ENCODE data around the gene CCDC15. TPM values are rescaled to one million over a fixed set of nuclear protein-coding genes. Genes with fewer than 3 reads are reported as not detected.

Gene CCDC15
- total and polyA plus RNA-seq, 9 donors: 0.82 to 1.9 (median 1.1) TPM

DNA sequence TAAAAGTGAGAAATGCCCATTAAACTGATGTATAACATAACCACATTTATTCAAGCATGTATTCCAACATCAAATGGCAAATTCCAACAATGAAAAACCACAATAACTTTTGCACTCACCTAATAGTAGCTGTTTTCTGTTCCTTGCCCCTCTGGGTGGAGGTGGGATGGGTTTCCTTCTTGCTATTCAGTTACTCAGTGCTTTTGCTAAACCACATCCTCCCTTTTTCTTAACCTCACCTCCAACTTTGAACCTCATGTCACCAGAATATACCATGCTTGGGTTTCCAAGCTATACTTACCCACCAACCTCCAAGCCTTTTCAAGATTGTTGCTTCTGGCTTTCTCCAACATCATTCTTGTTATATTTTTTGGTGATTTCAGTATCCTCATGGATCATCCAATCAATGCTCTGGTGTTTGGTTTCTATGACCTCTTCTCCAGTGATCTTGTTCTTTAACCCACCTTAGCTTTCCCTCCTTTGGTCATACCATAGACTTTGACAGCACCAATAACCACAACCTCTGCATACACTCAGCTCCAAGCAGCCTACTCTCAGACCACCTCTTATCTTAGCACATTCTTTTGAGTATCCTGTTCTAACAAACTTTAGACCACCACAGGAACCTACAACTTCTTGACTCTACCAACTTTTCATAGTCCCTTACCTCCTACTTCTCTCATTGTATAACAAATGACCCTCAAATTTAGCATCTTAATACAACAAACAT lies 3.2 kb upstream of the CCDC15 start:
- no peak for DNase-seq
- TF ChIP-seq EP300 (IDR thresholded peaks at IDR 0.05) (no peak), POLR2A (IDR thresholded peaks at IDR 0.05) (no peak)
- TF ChIP-seq, protein P1, sequence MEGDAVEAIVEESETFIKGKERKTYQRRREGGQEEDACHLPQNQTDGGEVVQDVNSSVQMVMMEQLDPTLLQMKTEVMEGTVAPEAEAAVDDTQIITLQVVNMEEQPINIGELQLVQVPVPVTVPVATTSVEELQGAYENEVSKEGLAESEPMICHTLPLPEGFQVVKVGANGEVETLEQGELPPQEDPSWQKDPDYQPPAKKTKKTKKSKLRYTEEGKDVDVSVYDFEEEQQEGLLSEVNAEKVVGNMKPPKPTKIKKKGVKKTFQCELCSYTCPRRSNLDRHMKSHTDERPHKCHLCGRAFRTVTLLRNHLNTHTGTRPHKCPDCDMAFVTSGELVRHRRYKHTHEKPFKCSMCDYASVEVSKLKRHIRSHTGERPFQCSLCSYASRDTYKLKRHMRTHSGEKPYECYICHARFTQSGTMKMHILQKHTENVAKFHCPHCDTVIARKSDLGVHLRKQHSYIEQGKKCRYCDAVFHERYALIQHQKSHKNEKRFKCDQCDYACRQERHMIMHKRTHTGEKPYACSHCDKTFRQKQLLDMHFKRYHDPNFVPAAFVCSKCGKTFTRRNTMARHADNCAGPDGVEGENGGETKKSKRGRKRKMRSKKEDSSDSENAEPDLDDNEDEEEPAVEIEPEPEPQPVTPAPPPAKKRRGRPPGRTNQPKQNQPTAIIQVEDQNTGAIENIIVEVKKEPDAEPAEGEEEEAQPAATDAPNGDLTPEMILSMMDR (IDR thresholded peaks at IDR 0.05): no peak
- H3K27me3 ChIP-seq: no peaks in the 10 kb centered on the region
- H3K4me1 ChIP-seq (ENCODE audit: insufficient read depth): peaks cover 2% of the 10 kb centered on the region
- intact Hi-C loops (cut with DNase I): loop anchor here in 2 of 4 donors (5.0 to 10.0 kb wide), 3 partner anchors 73 to 484 kb away; no protein-coding TSS in a partner anchor
- H3K27ac ChIP-seq: no peak overlapping the region
- H3K9me3 ChIP-seq: no peaks in the 10 kb centered on the region
- no peaks in the 10 kb centered on the region for H3K36me3 ChIP-seq
- no peak overlapping the region for H3K4me3 ChIP-seq

DNA sequence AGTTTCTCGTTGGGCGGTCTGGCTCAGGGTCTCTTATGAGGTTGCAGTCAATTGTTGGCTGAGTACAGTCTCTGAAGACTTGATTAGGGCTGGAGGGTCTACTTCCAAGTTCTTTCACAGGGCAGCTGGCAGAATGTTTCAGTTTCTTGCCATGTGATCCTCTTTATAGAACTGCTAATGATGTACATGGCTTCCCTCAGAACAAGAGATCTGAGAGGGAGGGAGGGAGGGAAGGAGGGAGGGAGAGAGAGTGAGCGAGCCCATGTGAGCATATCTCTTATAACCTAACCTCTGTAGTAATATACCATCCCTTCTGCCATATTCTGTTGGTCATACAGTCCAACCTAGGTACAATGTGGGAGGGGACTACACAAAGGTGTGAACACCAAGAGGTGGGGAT lies 2.7 kb upstream of the CCDC15 start:
- Histone ChIP-seq H3K4me1 (ENCODE audit: insufficient read depth) (peaks cover 2% of the 10 kb centered on the region), H3K36me3 (no peaks in the 10 kb centered on the region), H3K4me3 (no peak overlapping the region), H3K9me3 (no peaks in the 10 kb centered on the region), H3K27me3 (no peaks in the 10 kb centered on the region), H3K27ac (no peak overlapping the region)
- intact Hi-C loops (cut with DNase I): loop anchor here in 2 of 4 donors (5.0 to 10.0 kb wide), 3 partner anchors 74 to 483 kb away; no protein-coding TSS in a partner anchor
- WGBS, 3 donors: 70 to 73% (median 70%) methylated on average over 3 of the region's 3 CpGs
- no peak for DNase-seq
- TF ChIP-seq EP300 (IDR thresholded peaks at IDR 0.05) (no peak), POLR2A (IDR thresholded peaks at IDR 0.05) (no peak)
- TF ChIP-seq, protein P1 (IDR thresholded peaks at IDR 0.05): no peak

DNA sequence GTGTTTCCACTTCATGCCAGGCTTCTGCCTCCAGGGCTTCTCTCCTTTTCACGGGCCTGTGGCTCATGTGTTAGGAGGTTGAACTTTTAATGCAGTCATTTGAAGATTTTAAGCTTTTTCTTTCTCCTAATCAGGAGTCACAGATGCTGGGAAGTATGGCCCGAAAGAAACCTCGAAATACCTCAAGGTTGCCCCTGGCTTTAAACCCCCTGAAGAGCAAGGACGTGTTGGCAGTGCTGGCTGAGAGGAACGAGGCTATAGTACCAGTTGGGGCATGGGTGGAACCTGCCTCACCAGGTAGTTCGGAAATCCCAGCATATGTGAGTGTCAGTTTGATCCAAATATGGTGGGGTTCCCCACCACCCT lies 571 bp downstream of the CCDC15 start:
- H3K27ac ChIP-seq: peak overlapping the region in 1 of 2 donors; percentile 70
- H3K36me3 ChIP-seq: no peaks in the 10 kb centered on the region
- WGBS, 3 donors: 25 to 29% (median 26%) methylated on average over 6 of the region's 6 CpGs

GRCh38 chr11:124955035-124955434 lies 1.0 kb downstream of the CCDC15 start:
- intact Hi-C loops (cut with DNase I): loop anchor here in 2 of 4 donors (10.0 kb wide), 2 partner anchors 80 to 480 kb away; no protein-coding TSS in a partner anchor
- Histone ChIP-seq H3K36me3 (no peaks in the 10 kb centered on the region), H3K4me1 (ENCODE audit: insufficient read depth) (peaks cover 2% of the 10 kb centered on the region), H3K27me3 (no peaks in the 10 kb centered on the region), H3K27ac (no peak overlapping the region), H3K9me3 (no peaks in the 10 kb centered on the region), H3K4me3 (no peak overlapping the region)
- DNase-seq: no peak
- TF ChIP-seq, protein P1 (IDR thresholded peaks at IDR 0.05): no peak
- TF ChIP-seq POLR2A (IDR thresholded peaks at IDR 0.05): no peak
- TF ChIP-seq EP300 (IDR thresholded peaks at IDR 0.05): no peak

More for the DNA sequence above, 571 bp downstream of the CCDC15 start:
- intact Hi-C loops (cut with DNase I): loop anchor here in 2 of 4 donors (5.0 to 10.0 kb wide), 3 partner anchors 77 to 480 kb away; no protein-coding TSS in a partner anchor
- Histone ChIP-seq H3K4me3 (peak overlapping the region; percentile 55), H3K4me1 (ENCODE audit: insufficient read depth) (peaks cover 2% of the 10 kb centered on the region), H3K27me3 (no peaks in the 10 kb centered on the region), H3K9me3 (no peaks in the 10 kb centered on the region)
- DNase-seq: no peak
- TF ChIP-seq, protein P1 (IDR thresholded peaks at IDR 0.05): no peak
- no peak for TF ChIP-seq POLR2A (IDR thresholded peaks at IDR 0.05)
- no peak for TF ChIP-seq EP300 (IDR thresholded peaks at IDR 0.05)

All from ovary (tissue), 9 donors.